ENCODE results near the gene TLL1.

DNA sequence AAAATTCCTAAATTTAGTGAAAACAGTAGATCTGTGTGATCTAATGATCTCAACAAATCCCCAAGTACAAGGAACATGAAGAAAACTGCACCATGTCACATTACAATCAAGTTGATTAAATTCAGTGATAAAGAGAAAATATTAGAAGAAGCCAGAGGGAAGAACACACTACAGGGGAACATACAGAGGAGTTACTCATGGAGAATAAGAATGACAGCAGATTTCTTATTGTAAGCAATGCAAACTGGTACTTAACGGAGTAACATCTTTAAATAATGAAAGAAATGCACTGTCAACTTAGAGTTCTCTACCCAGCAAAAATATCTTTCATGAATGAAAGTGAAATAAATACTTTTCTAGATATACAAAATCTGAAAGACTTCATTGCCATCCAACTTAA is 21.1 kb downstream of the TLL1 start:
- TF ChIP-seq POLR2A (IDR thresholded peaks at IDR 0.05), result no peak
- TF ChIP-seq, protein P1, sequence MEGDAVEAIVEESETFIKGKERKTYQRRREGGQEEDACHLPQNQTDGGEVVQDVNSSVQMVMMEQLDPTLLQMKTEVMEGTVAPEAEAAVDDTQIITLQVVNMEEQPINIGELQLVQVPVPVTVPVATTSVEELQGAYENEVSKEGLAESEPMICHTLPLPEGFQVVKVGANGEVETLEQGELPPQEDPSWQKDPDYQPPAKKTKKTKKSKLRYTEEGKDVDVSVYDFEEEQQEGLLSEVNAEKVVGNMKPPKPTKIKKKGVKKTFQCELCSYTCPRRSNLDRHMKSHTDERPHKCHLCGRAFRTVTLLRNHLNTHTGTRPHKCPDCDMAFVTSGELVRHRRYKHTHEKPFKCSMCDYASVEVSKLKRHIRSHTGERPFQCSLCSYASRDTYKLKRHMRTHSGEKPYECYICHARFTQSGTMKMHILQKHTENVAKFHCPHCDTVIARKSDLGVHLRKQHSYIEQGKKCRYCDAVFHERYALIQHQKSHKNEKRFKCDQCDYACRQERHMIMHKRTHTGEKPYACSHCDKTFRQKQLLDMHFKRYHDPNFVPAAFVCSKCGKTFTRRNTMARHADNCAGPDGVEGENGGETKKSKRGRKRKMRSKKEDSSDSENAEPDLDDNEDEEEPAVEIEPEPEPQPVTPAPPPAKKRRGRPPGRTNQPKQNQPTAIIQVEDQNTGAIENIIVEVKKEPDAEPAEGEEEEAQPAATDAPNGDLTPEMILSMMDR (IDR thresholded peaks at IDR 0.05), result no peak
